ELR (cell line): ENCODE results near the gene RELL1.

ENCODE experiments used
- DNase-seq: peaks from one replicate; pipeline ENCODE4 v3.0.0-alpha.2; 2015; ENCODE audit warnings: low read depth

The RELL1 gene

DNA sequence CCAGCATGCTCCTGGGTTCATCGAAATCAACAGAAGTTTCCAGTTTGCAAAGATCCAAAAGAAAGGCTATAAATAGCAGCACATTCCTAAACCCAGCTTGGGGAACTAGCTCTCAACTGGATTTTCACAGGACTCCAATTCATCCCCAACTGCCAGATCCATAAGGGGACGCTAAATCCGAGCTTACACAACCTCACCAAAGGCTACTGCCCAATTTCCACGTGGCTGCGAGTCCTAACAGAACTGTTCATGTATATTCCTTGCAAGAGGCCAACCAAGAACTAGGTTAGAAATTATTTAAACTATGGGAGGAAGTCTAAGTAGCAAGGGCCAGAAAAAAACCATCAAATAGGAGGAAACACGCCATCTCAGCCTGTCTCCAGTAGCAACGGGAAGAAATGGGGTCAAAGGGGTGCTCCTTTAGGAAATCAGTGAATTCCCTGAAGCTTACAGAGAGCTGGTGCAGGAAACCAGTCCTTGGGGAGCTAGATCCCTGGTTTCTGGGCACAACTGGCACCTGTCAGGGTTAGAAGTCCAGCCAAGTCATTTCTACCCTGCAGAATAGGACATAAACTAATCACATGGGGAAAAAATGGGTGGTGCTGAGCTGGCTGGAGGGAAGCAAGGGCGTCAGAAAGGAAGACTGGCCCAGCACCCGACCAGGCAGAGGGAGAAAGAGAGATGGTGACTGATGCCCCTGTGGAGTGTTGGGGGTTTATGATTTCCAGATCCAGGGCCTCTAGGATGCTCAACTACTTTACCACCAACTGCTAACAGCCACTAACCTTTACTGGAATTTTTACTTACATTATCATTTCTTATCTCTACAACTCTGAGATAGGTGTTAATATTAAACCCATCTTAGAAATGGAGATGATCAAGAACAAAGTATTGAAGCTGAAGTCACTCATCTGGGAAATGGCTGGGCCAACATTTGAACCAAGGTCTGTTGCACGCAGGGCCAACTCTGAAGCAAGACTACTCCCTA, 20.5 kb downstream of the RELL1 start:
- DNase-seq: no peak

DNA sequence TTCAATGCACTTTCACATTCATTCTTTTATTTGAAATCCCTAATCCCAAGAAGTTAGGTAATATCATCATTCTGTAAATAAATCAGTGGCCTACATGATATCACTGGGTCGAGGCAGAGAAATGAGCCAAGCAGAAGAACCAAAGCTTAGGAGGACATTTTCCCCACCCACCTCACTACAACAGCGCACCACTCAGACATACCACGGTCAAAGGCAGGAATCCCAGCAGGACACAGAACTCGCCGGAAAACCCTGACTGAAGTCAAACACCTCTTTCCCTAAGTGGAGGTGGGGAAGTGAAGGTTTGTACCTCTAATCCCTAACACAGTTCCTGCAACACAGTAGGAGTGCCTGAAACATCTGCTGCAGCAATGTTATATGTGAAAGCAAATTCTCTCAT, 21.5 kb downstream of the RELL1 start:
- no peak for DNase-seq

DNA sequence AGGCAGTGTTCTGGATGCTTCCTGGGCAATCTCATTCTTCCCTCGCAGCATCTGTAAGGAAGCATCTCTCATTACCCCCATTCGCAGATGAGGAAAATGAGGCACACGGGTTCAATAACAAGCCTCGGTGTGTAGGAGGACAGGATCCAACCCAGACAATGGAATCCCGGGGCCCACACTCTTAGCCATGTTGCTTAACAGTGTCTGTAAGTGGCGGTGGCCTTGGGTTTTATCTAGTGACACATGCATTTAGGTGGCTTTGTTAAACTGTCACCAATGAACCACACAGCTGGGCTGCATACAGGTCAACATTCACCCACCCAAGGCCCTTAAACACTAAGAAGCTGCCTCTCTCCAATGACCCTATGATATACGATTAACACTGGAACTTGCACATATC, 22.6 kb downstream of the RELL1 start:
- DNase-seq: no peak

DNA sequence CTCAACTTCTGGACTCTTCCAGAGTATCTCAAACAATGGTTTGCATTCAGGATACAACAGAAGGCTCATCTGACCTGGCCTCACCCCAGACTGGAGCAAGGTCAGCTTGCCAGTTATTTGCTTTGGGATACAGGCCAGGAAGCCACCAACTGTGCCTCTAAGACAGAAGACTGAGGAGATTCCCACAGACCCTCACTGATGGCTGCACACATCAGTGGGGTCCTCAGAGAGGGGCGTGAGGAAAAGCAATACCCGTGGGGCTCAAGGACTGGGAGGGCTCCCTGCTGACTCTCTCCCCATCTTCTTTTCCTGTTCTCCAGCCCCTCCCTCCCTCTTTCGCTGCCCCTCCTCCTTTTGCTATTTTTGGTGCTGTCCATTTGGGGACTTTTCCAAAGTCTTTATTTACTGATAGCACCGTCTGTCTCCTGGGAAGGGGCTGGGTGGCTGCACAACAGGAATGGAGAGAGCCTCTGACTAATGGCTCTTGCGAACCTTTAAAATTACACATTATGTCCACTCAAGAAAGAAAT, 23.2 kb downstream of the RELL1 start:
- no peak for DNase-seq

DNA sequence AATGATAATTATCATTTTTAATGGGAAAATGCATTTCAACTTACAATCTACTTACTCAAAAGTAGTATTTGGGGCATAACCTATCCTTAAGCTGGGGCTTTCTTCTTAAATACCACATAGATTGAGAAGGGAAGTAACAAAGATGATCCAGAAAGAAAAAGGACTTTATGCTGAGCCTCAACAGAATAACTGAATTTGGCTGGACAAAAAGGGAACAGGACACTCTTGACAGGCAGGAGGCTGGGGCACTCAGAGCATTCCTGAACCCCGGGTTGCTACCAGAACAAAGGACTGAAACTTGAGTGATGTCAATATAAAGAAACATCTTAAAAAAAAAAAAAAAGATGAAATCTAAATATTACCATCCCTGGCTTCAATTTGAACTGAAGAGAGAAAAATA, 23.9 kb downstream of the RELL1 start:
- DNase-seq: no peak

DNA sequence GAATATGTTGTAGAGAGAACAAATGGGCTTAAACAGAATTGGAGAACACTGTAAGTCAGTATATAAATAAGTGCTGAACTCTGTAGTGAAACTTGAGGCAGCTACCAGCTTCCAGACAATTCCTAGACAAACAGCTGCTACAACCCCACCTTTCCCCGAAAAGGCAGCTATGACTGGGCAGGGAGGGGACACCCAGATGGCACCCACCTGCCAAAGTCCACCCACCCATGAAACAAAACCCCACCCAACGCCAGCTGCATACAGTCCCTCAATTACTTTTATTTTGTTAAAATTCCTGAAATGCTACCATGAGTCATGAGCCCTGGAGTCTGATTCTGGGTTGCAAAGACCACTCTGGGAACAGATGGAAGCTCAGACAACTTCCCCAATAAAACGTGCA, 24.4 kb downstream of the RELL1 start:
- DNase-seq: peak; percentile 48

DNA sequence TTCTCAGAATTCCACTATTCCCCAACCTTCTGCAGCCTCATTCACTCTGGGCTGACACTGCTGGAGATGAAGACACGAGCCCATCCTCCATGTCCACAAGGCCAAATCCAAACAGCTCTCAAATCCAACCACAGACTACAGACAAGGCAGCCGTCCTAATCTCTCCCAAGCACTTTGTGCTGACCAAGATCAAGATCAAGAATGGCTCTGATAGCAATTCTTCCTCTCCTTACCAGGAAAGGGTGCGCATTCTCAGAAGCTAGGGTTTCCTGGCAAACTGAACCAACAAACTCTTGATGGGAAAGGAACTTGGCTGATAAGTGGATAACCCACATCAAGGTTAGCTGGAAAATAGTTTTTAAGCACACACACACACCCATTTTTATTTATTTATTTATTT, 26.5 kb downstream of the RELL1 start:
- no peak for DNase-seq

DNA sequence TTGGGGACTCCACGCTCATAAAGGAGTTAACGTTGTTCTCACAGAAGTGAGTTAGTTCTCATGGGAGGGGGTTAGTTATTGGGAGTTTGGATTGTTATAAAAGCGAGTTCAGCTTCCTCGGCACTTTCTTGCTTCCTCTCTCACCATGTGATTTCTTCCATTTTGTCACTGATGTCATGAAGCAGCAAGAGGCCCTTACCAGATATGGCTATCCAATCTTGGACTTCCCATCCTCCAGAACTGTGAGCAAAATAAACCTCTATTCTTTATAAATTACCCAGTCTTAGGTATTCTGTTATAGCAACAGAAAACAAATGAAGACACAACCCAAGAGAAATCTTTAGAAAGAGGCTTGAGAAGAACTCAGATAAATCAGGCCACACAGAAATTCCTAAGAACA, 29.5 kb downstream of the RELL1 start:
- no peak for DNase-seq

DNA sequence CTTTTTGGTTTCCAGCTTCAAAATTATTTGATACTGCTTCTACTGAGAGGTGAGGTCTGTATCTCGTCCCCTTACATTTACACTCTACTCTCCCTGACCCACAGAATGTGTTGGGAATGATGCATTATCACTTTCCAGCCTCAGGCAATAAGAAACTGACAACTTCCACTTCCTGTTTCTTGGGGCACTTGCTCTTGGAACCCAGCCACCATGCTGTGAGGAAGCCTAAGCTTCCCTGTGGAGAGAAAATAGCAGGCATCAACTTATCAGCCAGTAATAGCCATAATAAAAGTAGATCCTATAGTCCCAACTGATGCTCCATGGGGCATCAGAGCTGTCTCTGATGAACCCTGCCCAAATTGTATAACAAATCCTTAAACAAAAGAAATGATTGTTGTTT, 32.6 kb downstream of the RELL1 start:
- peak; percentile 88 for DNase-seq

DNA sequence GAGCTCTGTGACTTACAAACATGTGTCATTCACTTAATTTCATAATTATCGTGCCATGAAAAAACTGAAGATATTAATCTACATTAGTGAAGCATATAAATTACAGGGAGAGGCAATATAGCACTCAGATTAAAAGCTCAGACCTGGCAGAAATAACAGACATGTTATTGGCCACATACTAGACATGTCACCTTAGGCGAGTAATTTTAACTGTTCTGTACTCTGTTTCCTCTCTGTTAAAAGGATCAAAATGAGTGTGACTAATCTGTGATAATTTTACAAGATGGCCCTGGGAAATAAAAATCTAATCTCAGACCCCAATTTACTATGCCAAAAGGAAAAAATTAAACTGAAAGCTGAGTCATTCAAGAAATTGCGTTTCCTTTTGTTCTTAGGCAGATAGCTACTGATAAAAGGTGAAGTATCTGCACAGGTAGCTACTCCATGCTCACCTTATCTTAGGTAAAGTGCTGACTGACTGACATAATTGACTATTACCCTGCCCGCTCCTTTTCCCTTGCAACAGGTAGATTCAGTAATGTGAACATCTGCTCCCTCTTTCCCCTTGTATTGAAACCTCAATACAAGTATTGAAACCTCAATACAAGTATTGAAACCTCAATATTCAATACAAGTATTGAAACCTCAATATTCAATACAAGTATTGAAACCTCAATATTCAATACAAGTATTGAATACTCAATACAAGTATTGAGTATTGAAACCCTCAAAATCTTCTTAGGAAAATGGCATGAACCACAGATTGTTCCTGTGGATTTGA, 33.2 kb downstream of the RELL1 start:
- DNase-seq: no peak

DNA sequence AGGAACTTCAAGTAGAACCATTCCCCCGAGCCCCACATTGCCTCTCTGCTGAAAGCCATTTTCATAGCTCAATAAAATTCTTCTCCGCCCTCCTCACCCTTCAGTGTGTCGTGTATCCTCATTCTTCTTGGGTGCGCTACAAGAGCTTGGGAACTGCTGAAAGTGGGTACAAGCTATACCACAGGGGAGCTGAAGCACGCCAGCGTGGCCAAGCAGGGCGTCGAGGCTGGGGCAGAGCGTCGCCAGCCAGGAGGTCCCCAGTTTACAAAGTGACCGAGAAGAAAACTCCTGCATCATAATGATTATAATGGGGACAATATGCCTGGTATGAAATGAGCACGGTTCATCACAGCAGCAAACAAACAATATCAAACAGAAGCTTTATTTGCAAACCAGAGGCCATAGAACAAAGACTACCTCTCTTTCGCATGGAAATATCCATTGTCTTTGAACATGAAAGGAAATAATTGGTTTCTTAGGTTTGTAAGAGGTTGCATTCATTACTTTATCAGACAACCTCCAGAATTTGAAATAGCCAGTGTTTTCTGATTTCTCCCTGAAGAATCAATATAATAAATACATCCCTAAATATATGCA, 34.3 kb downstream of the RELL1 start:
- no peak for DNase-seq

DNA sequence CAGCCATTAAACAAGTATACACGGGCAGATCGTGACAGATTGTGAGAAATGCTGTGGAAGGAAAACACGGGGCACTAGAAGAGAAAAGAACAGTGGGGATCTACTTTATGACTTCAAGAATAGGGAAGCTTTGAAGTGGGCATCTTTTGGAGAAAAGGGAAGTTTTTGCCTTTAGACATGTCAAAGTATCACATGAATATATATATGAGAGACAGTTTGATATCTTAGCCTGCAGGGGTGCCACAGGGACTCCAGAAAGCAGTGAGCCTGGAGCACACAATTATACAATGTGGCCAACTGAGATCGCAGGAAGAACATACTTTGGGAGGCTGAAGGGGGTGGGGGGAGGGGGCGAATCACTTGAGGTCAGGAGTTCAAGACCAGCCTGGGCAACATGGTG, 35.7 kb downstream of the RELL1 start:
- DNase-seq: no peak

DNA sequence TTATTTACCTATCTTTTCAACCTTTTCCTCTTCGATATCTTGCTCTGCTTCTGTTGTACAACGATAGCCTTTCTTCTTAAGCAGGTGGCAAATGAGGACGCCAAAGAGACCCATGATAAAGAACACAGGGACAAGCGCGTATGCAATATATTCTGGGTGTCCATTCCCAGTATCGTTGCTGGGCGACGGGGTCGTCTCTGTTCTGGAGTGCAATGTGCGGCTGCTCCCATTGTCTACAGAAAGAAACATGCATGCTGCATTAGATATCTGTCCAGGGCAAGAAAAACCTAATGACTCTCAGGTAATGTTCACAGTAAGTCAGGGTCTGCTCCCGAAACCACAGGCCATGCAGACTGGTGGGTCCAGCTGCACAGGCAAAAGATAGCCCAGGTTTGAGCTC, 36.9 kb downstream of the RELL1 start:
- no peak for DNase-seq

DNA sequence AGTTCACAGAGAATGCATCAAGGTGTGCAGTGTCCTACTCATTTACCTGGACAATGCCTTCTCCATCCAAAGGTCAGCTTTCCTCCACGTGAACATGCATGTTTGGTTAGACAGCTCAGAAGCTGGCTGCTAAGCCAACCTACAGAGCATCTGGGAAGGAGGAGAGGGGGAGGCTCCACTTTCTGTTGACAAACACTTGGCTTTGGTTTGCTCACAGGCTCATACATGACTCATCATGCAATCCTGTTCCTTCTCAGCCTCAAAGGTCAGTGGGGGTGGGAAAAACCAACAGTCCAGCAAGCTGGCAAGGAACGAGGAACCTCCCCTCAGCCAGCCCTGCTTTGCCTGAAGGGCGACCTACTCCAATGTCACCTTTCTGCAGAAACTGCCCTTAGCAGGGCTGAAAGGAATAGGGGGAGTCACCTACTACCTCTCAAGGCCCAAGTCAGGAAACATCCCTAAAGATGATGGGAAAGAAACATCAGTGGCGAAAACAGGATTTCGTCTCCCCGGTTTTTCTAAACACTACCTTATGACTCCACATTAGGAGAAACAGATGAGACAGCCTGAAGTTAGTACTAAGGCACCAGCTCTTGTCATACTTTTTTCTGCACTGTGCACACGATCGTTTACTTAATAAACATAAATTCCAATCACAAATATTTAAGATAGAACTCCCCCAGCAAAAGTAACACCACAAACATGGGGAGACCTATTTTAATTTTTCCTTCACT, 37.9 kb downstream of the RELL1 start:
- DNase-seq: peak; percentile 97

DNA sequence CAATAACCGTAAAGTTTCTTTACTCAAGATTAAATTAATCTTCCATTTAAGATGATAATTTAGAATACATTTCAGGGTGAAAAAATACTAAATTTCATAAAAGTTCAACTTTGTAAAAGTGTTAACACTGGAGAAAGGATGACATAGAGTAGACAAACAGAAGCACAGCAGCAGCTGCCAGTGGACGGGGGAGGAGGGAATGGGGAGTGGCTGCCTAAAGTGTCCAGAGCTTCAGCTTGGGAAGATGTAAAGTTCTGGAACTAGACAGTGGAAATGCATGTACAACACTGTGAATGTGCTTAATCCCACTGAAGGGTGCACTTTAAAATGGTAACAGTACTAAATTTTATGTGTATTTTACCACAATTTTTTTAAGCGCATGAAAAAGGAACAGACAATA, 39.9 kb downstream of the RELL1 start:
- DNase-seq: no peak

DNA sequence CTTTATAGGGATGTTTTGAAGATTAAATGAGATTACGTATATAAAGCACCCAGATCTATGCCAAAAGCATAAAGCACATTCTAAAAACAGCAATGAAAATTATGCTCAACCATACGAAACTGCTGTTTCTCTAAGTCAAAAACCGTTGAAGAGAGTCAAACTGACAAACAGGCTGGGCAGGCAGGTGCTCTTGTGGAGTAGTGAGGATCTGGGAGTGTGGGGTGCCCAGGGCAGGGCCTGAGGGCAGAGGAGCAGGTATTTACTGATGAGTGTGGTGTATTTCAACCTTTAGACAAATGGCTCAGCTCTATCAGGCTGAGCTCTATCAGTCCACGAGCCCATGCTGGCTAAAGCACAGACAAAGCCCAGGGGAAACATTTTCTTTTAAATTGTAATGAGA, 40.4 kb downstream of the RELL1 start:
- no peak for DNase-seq

DNA sequence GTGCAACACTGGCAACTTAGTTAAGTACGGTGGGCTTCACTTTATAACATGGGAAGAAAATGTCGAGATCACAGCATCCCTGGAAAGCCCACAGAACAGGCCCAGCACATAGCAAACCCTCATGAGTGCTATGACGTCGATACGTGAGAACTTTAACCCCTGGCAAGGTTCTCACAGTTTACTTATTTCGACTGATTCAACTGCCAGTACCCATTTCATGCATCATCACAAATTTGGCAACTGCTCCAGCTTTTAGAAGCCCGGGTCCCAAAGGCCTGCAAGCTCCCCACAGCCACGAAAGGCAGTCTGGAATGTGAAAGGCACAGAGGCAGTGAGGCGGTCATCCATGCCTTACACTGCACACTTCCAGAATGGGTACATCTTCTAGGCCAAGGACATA, 41.2 kb downstream of the RELL1 start:
- DNase-seq: no peak

DNA sequence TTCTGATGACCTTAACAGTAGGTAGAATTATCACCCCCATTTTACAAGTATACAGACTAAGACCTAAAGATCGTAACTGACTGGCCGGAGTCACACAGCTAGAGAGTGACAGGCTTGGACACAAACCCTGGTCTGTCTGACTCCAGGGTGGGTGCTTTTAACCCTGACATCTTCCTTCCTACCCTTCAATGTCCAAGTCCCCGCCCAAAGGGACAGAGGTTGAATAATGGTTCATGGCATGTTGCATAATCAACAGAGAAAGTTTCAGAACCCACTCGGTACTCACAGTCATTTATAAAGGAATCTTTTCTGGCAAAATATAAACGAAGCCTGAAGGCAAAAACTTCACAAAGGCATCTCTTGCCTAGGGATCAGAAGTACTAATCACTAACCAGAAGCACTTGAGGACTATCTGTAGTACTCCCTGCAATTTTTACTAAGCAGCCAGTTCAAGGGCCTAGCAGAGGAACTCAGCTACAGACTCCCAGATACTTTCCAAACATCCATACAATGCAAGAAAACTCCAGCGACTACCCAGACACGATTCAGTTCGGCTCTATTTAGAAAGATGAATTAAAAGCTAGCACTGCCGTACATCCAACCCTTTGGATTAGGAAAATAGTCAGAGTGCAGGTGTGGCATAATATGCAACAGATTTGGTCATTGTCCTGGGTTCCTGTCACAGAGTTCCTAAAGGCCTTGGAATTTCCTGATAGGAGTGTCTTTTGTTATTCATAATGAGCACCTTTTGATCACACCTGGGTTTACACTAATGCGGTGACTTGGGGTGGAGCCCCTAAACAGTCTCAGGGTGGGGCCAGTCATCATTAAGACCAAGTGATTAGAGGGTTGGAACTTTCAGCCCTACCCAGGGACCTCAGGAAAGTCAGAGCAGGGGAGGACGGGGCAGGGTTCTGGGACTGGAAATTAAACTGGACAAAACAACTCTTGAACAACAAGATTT, 44.0 kb downstream of the RELL1 start:
- DNase-seq: no peak

DNA sequence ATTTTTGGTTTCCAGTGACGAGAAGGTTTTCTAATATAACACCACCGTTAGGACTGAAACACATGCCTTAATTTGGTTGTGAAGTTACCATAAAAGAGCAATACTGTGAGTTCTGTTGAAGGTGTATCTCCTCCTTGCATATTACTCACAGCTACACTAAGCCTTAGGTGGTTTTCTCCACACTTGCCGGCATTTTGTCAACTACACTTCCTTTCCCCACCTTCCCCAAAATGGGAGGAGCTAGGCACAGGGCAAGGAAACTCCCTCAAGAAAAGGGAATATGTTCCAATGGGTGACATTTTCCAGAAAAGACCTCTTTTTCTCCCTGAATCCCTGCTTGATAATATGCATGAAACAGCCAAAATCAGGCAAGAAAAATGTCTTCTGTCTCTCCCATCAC, 44.8 kb downstream of the RELL1 start:
- no peak for DNase-seq

DNA sequence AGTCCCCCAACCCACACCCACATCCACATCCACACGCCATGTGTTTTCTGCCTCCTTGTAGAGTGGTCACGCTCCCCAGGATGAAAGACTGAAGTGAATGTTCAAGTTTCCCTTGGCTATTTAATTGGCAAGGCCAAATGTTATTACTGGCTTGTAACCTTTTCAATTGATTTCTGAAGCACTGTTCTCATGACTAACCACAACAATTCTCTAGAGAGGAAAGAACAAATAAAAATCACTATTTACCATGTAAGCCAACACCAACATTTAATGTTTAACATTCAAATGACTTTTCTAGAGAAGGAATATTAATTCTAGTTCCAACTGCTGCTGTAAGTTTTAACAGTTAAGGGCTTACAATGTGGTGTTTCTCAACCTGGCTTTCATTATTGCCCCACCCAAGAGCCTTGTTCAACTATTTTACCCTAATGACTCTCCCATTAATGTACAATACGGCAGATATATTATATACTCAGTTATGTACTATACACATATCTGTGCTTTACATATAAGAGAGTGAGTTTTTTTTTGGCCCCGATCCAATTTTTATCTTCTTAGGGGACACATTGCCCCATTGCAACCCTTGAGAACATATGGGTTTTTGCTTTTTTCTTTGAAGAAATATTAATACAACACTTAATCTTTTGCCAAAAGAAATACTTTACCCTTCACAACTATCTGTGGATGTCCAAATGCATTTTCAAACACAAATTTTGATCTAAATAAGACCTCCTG, 46.5 kb downstream of the RELL1 start:
- DNase-seq: no peak
